Inflammatory macrophage treated with lipopolysaccharide for 4 hours (primary cell): ENCODE measurements around the gene NFKBIE.

Experiments
- DNase-seq: peaks from one replicate; pipeline ENCODE4 v3.0.0-alpha.2; 2020

The NFKBIE gene

GRCh38 chr6:44257025-44257752 is 8.2 kb downstream of the NFKBIE start, which contains the start of gene SLC35B2:
Gene SLC35B2 (minus strand): TSS chr6:44257528. CDS start chr6:44257410, 118 bp downstream.
- no peak for DNase-seq

GRCh38 chr6:44256775-44257024 is 8.7 kb downstream of the NFKBIE start:
- DNase-seq: no peak

GRCh38 chr6:44255871-44256774 is 9.2 kb downstream of the NFKBIE start:
- DNase-seq: no peak

- DNase-seq: no peak
Measured at GRCh38 chr6:44255105-44255808, 10.1 kb downstream of the NFKBIE start.

- DNase-seq: no peak
Measured at GRCh38 chr6:44254191-44255104, 10.9 kb downstream of the NFKBIE start.

GRCh38 chr6:44253307-44254101 is 11.8 kb downstream of the NFKBIE start:
- peak; percentile 55 for DNase-seq

- no peak for DNase-seq
Measured at GRCh38 chr6:44251576-44252524, 13.5 kb downstream of the NFKBIE start.

- no peak for DNase-seq
Measured at GRCh38 chr6:44250718-44251123, 14.6 kb downstream of the NFKBIE start.

GRCh38 chr6:44250067-44250717 is 15.2 kb downstream of the NFKBIE start:
- DNase-seq: no peak

- DNase-seq: no peak
Measured at GRCh38 chr6:44249082-44249748, 16.1 kb downstream of the NFKBIE start.

- no peak for DNase-seq
Measured at GRCh38 chr6:44248579-44248978, 16.8 kb downstream of the NFKBIE start.

GRCh38 chr6:44247338-44248302 is 17.7 kb downstream of the NFKBIE start:
- DNase-seq: peak; percentile 82

GRCh38 chr6:44246663-44247337 is 18.6 kb downstream of the NFKBIE start, which contains the start of gene HSP90AB1:
Gene HSP90AB1 (plus strand): TSS chr6:44247101. CDS start chr6:44248630, 1,529 bp downstream.
- DNase-seq: peak; percentile 95

- DNase-seq: peak; percentile 65
Measured at GRCh38 chr6:44245912-44246662, 19.3 kb downstream of the NFKBIE start.

GRCh38 chr6:44245391-44245911 is 19.9 kb downstream of the NFKBIE start:
- no peak for DNase-seq

GRCh38 chr6:44243345-44243744 is 22.0 kb downstream of the NFKBIE start:
- no peak for DNase-seq
